C4-2B (cell line): Measurements from ENCODE around the gene HRH3.

Source experiments
- CTCF ChIP-seq: fragments of 450-650 bp; conservative IDR thresholded peaks from 2 replicates; pipeline ENCODE4 v1.5.1; 2017; ENCODE audit warnings: mild to moderate bottlenecking
- ZFX ChIP-seq: fragments of 450-650 bp; IDR thresholded peaks from 2 replicates; pipeline ENCODE4 v1.6.1; 2017

GRCh38 chr20:62220666-62221568 is 839 bp upstream of the HRH3 start:
- no peak for TF ChIP-seq CTCF
- no peak for TF ChIP-seq ZFX
